K562 (cell line): ENCODE measurements around the gene NES. TPM values are rescaled to one million over a fixed set of nuclear protein-coding genes. Genes with fewer than 3 reads are reported as not detected.

Experiments used
- CBFA2T3 ChIP-seq: fragments of 450-650 bp; IDR thresholded peaks from 2 replicates; pipeline ENCODE4 v1.6.1; 2017
- ETV5 ChIP-seq: sonication (generic); formaldehyde crosslinking; IDR thresholded peaks from 2 replicates; pipeline ENCODE4 v1.4.0; 2020; ENCODE audit warnings: low read depth, mild to moderate bottlenecking, missing genetic modification reagents
- MIER1 ChIP-seq: fragments of 450-650 bp; IDR thresholded peaks from 2 replicates; pipeline ENCODE4 v1.6.1; 2016; ENCODE audit warnings: antibody characterized with exemption, mild to moderate bottlenecking, low read depth
- PATZ1 ChIP-seq: fragments of 250-450 bp; sonication (Bioruptor Pico); IDR thresholded peaks from 2 replicates; pipeline ENCODE4 v1.5.0; 2020; ENCODE audit warnings: mild to moderate bottlenecking, borderline replicate concordance
- REST ChIP-seq, 2 experiments: fragments of 450-650 bp; formaldehyde crosslinking in 1 of 2; IDR thresholded peaks; 2 replicates each; pipeline versions ENCODE4 v1.4.0 to v1.6.1; 2014 to 2020; ENCODE audit warnings: mild to moderate bottlenecking in 2 of 2, borderline replicate concordance in 1 of 2, low read depth in 1 of 2
- SREBF1 ChIP-seq: fragments of 150-350 bp; IDR thresholded peaks from 2 replicates; pipeline ENCODE4 v1.6.1; 2014; ENCODE audit warnings: antibody characterized with exemption, low read depth, low read length, borderline replicate concordance
- THAP12 ChIP-seq: fragments of 250-450 bp; sonication (Bioruptor Pico); IDR thresholded peaks from 2 replicates; pipeline ENCODE4 v1.9.0; 2021; ENCODE audit warnings: mild to moderate bottlenecking, inconsistent platforms
- U2AF2 ChIP-seq: fragments of 200-400 bp; formaldehyde crosslinking; optimal IDR thresholded peaks from 2 replicates; pipeline ENCODE3; 2017; ENCODE audit warnings: low read depth, mild to moderate bottlenecking, low read length
- XRCC4 ChIP-seq: IDR thresholded peaks from one replicate; pipeline ENCODE4 v1.6.1; 2011; ENCODE audit not compliant: insufficient read depth, insufficient read length; ENCODE audit errors: extremely low read depth
- ZNF239 ChIP-seq: fragments of 250-450 bp; sonication (Bioruptor Pico); IDR thresholded peaks from 2 replicates; pipeline ENCODE4 v1.4.0; 2020; ENCODE audit warnings: mild to moderate bottlenecking
- ZNF253 ChIP-seq: fragments of 250-450 bp; sonication (Bioruptor Pico); conservative IDR thresholded peaks from 2 replicates; pipeline ENCODE4 v1.6.1; 2021; ENCODE audit warnings: mild to moderate bottlenecking
- ZNF263 ChIP-seq: sonication (generic); formaldehyde crosslinking; IDR thresholded peaks from 2 replicates; pipeline ENCODE4 v1.8.0; 2022; ENCODE audit warnings: mild to moderate bottlenecking, missing genetic modification reagents, borderline replicate concordance
- ZNF57 ChIP-seq: fragments of 450-650 bp; formaldehyde crosslinking; IDR thresholded peaks from 2 replicates; pipeline ENCODE4 v1.4.0; 2020; ENCODE audit warnings: mild to moderate bottlenecking, moderate library complexity
- ZSCAN32 ChIP-seq: fragments of 450-650 bp; formaldehyde crosslinking; IDR thresholded peaks from 2 replicates; pipeline ENCODE4 v1.4.0; 2020; ENCODE audit warnings: mild to moderate bottlenecking, moderate library complexity
- polyA plus RNA-seq, 8 experiments: library from polyadenylated mRNA; depleted of rRNA in 4 of 8; stranded (reverse) in 5 of 8; unstranded in 3 of 8; fragments of >200 nt; fragmentation: Nextera tagmentation in 2 of 8; fragmentation: Illumina TruSeq in 1 of 8; extraction: Ambion mirVana in 2 of 8; extraction: Trizol in 1 of 8; gene quantifications; 2 replicates each; pipeline versions ENCODE4 v1.2.1 to v1.2.3, GENCODE V29; 2011 to 2014; ENCODE audit warnings: inconsistent platforms in 1 of 8, missing spikeins in 1 of 8
- total RNA-seq, 7 experiments: library from RNA; depleted of rRNA in 6 of 7; stranded (reverse); fragments of >200 nt in 6 of 7; fragmentation: Illumina TruSeq in 2 of 7; extraction: Trizol in 2 of 7; gene quantifications; 2 replicates each; pipeline versions ENCODE4 v1.2.1 to v1.2.3, GENCODE V29; 2011 to 2021; ENCODE audit warnings: low replicate concordance in 1 of 7

Gene NES
- total and polyA plus RNA-seq, 9 of the 15 experiments (the other 6 are each of a cell fraction or from before 2014, with no cell fraction given), result 0.10 to 8.6 (median 4.2) TPM

- TF ChIP-seq PATZ1 (no peak), THAP12 (CRISPR knock-in tag) (no peak), SREBF1 (no peak), CBFA2T3 (0 out of 2 replicates have a peak, but pooled peaks have one; percentile 22), MIER1 (peak; percentile 88), XRCC4 (no peak), ZNF253 (no peak), ETV5 (CRISPR knock-in tag) (no peak), ZNF57 (no peak), U2AF2 (no peak), ZNF263 (CRISPR knock-in tag) (peak; percentile 82), ZNF239 (no peak), REST (IDR thresholded peaks at IDR 0.05; ENCODE audit: borderline replicate concordance) (no peak), REST (CRISPR knock-in tag; IDR thresholded peaks at IDR 0.05; ENCODE audit: low read depth) (no peak), ZSCAN32 (no peak)
Observed at GRCh38 chr1:156692925-156693847, 16.0 kb upstream of the NES start (continued).
